Stimulated activated CD4-positive, alpha-beta T cell treated with anti-CD3 and anti-CD28 coated beads, Interleukin-4, amount 100 ng/mL, for 48 hours (primary cell): ENCODE results near the gene ARFGEF2.
"Not testable (repeated sequence)": the region's sequence is repeated elsewhere in the genome, so short reads cannot be mapped to it uniquely, and the experiment has no call there.

Experiments used
- DNase-seq, 2 donors: peaks; one replicate each; pipeline ENCODE4 v3.0.0-alpha.2; 2020; ENCODE audit warnings: low read depth in 2 of 2

ARFGEF2 gene

GRCh38 chr20:48928832-48929725 lies 7.6 kb downstream of the ARFGEF2 start:
- no peak for DNase-seq

- no peak for DNase-seq
Observed at GRCh38 chr20:48930035-48930434, 8.5 kb downstream of the ARFGEF2 start.

- no peak for DNase-seq
Observed at GRCh38 chr20:48930878-48931277, 9.4 kb downstream of the ARFGEF2 start.

- no peak for DNase-seq
Observed at GRCh38 chr20:48931527-48932374, 10.2 kb downstream of the ARFGEF2 start.

- DNase-seq, result no peak
Observed at GRCh38 chr20:48932375-48932941, 10.9 kb downstream of the ARFGEF2 start.

GRCh38 chr20:48933017-48933766 lies 11.7 kb downstream of the ARFGEF2 start:
- DNase-seq, result no peak

GRCh38 chr20:48934273-48934877 lies 12.9 kb downstream of the ARFGEF2 start:
- not testable (repeated sequence) for DNase-seq

GRCh38 chr20:48934966-48935365 lies 13.5 kb downstream of the ARFGEF2 start:
- DNase-seq, result not testable (repeated sequence)

- not testable (repeated sequence) for DNase-seq
Observed at GRCh38 chr20:48936178-48936577, 14.7 kb downstream of the ARFGEF2 start.

- no peak for DNase-seq
Observed at GRCh38 chr20:48937674-48938073, 16.2 kb downstream of the ARFGEF2 start.

GRCh38 chr20:48938670-48939069 lies 17.2 kb downstream of the ARFGEF2 start:
- DNase-seq, result no peak

GRCh38 chr20:48940170-48940569 lies 18.7 kb downstream of the ARFGEF2 start:
- no peak for DNase-seq

GRCh38 chr20:48941467-48941866 lies 20.0 kb downstream of the ARFGEF2 start:
- no peak for DNase-seq

GRCh38 chr20:48942730-48943129 lies 21.2 kb downstream of the ARFGEF2 start:
- no peak for DNase-seq

- DNase-seq, result no peak
Observed at GRCh38 chr20:48944663-48945297, 23.3 kb downstream of the ARFGEF2 start.

GRCh38 chr20:48945840-48946514 lies 24.5 kb downstream of the ARFGEF2 start:
- DNase-seq, result no peak

GRCh38 chr20:48948612-48949011 lies 27.1 kb downstream of the ARFGEF2 start:
- no peak for DNase-seq

- DNase-seq, result no peak
Observed at GRCh38 chr20:48949304-48950170, 28.0 kb downstream of the ARFGEF2 start.

- DNase-seq, result no peak
Observed at GRCh38 chr20:48951041-48951440, 29.5 kb downstream of the ARFGEF2 start.
